Mesodermal cell (in vitro differentiated cells): ENCODE results near the gene SRGAP1.
"Not testable (repeated sequence)": the region's sequence is repeated elsewhere in the genome, so short reads cannot be mapped to it uniquely, and the experiment has no call there.

Experiments used
- H3K27ac ChIP-seq: 2 replicates; pipeline ENCODE4 v1.7.0; 2013; ENCODE audit warnings: mild to moderate bottlenecking, low read depth, low read length, moderate library complexity; ENCODE audit not compliant: severe bottlenecking
- H3K36me3 ChIP-seq: 2 replicates; pipeline ENCODE4 v1.7.1; 2013; ENCODE audit warnings: mild to moderate bottlenecking, low read length, moderate library complexity; ENCODE audit not compliant: control insufficient read depth, insufficient read depth
- H3K4me1 ChIP-seq: one replicate; pipeline ENCODE4 v1.7.1; 2013; ENCODE audit warnings: mild to moderate bottlenecking, low read length; ENCODE audit not compliant: insufficient read depth, control insufficient read depth, poor library complexity, severe bottlenecking
- H3K4me3 ChIP-seq: 2 replicates; pipeline ENCODE4 v1.7.0; 2013; ENCODE audit warnings: low read length, control low read depth, mild to moderate bottlenecking; ENCODE audit not compliant: insufficient read depth, poor library complexity, severe bottlenecking; ENCODE audit errors: extremely low read depth
- H3K9me3 ChIP-seq: 2 replicates; pipeline ENCODE4 v1.7.1; 2013; ENCODE audit warnings: mild to moderate bottlenecking, low read length, moderate library complexity; ENCODE audit not compliant: control insufficient read depth
- WGBS, 2 experiments: methylation state at CpG; one replicate each; pipeline ENCODE4 v1.1.5; 2013; ENCODE audit warnings: missing lambda C conversion rate in 2 of 2; ENCODE audit not compliant: insufficient coverage in 2 of 2; 5-methylcytosine and 5-hydroxymethylcytosine counted together

SRGAP1 gene

GRCh38 chr12:64027311-64027710, 182.8 kb downstream of the SRGAP1 start:
- no CpG with 5 or more reads among the region's 1 CpG for WGBS, 2 experiments
- no peaks in the 10 kb centered on the region for H3K4me1 ChIP-seq
- no peak overlapping the region for H3K27ac ChIP-seq
- no peak overlapping the region for H3K4me3 ChIP-seq
- no peaks in the 10 kb centered on the region for H3K9me3 ChIP-seq
- no peaks in the 10 kb centered on the region for H3K36me3 ChIP-seq

- no peaks in the 10 kb centered on the region for H3K36me3 ChIP-seq
- H3K4me1 ChIP-seq = no peaks in the 10 kb centered on the region
- H3K9me3 ChIP-seq = no peaks in the 10 kb centered on the region
- H3K4me3 ChIP-seq = no peak overlapping the region
- no peak overlapping the region for H3K27ac ChIP-seq
- 61 to 100% methylated on average over 1 to 2 of the region's 5 CpGs for WGBS, 2 experiments
These were observed 184.0 kb downstream of the SRGAP1 start for GRCh38 chr12:64028541-64028940.

GRCh38 chr12:64029013-64029857, 184.7 kb downstream of the SRGAP1 start:
- Histone ChIP-seq H3K4me3 (no peak overlapping the region), H3K4me1 (no peaks in the 10 kb centered on the region), H3K9me3 (no peaks in the 10 kb centered on the region), H3K36me3 (no peaks in the 10 kb centered on the region), H3K27ac (no peak overlapping the region)
- 86 to 91% methylated on average over 6 to 8 of the region's 13 CpGs for WGBS, 2 experiments

- H3K4me1 ChIP-seq = no peaks in the 10 kb centered on the region
- no peak overlapping the region for H3K4me3 ChIP-seq
- no peaks in the 10 kb centered on the region for H3K9me3 ChIP-seq
- no peaks in the 10 kb centered on the region for H3K36me3 ChIP-seq
- no peak overlapping the region for H3K27ac ChIP-seq
These were observed 185.7 kb downstream of the SRGAP1 start for GRCh38 chr12:64030155-64030554.

GRCh38 chr12:64034056-64034455, 189.6 kb downstream of the SRGAP1 start:
- 83 to 100% methylated on average over 1 of the region's 2 CpGs for WGBS, 2 experiments
- not testable (repeated sequence) for H3K9me3 ChIP-seq

GRCh38 chr12:64034901-64035576, 190.5 kb downstream of the SRGAP1 start:
- no peaks in the 10 kb centered on the region for H3K9me3 ChIP-seq
- H3K4me1 ChIP-seq = no peaks in the 10 kb centered on the region
- no peak overlapping the region for H3K4me3 ChIP-seq
- no peaks in the 10 kb centered on the region for H3K36me3 ChIP-seq
- no peak overlapping the region for H3K27ac ChIP-seq

More at GRCh38 chr12:64034056-64034455, 189.6 kb downstream of the SRGAP1 start:
- not testable (repeated sequence) for H3K4me1 ChIP-seq, H3K36me3 ChIP-seq, H3K27ac ChIP-seq, H3K4me3 ChIP-seq

- no peaks in the 10 kb centered on the region for H3K9me3 ChIP-seq
- WGBS, 2 experiments = no CpG with 5 or more reads among the region's 1 CpG
- no peaks in the 10 kb centered on the region for H3K4me1 ChIP-seq
- H3K27ac ChIP-seq = no peak overlapping the region
- H3K4me3 ChIP-seq = no peak overlapping the region
- no peaks in the 10 kb centered on the region for H3K36me3 ChIP-seq
These were observed 191.9 kb downstream of the SRGAP1 start for GRCh38 chr12:64036414-64036813.

GRCh38 chr12:64039281-64039871, 194.9 kb downstream of the SRGAP1 start:
- Histone ChIP-seq H3K9me3 (no peaks in the 10 kb centered on the region), H3K27ac (no peak overlapping the region), H3K4me1 (no peaks in the 10 kb centered on the region), H3K4me3 (no peak overlapping the region), H3K36me3 (no peaks in the 10 kb centered on the region)
- 64 to 67% methylated on average over 3 to 6 of the region's 7 CpGs for WGBS, 2 experiments

GRCh38 chr12:64042911-64043310, 198.4 kb downstream of the SRGAP1 start:
- H3K4me1 ChIP-seq = no peaks in the 10 kb centered on the region
- H3K9me3 ChIP-seq = no peaks in the 10 kb centered on the region
- H3K27ac ChIP-seq = no peak overlapping the region
- no peaks in the 10 kb centered on the region for H3K36me3 ChIP-seq
- no peak overlapping the region for H3K4me3 ChIP-seq
- 93 to 100% methylated on average over 2 of the region's 2 CpGs for WGBS, 2 experiments

GRCh38 chr12:64044191-64044590, 199.7 kb downstream of the SRGAP1 start:
- Histone ChIP-seq H3K27ac (no peak overlapping the region), H3K4me1 (no peaks in the 10 kb centered on the region), H3K9me3 (no peaks in the 10 kb centered on the region), H3K36me3 (no peaks in the 10 kb centered on the region), H3K4me3 (no peak overlapping the region)
- no CpG with 5 or more reads among the region's 1 CpG for WGBS, 2 experiments

- Histone ChIP-seq H3K9me3 (no peaks in the 10 kb centered on the region), H3K36me3 (peaks cover 4% of the 10 kb centered on the region), H3K27ac (no peak overlapping the region), H3K4me3 (no peak overlapping the region), H3K4me1 (no peaks in the 10 kb centered on the region)
- WGBS, 2 experiments = no CpG with 5 or more reads among the region's 2 CpGs
These were observed 206.6 kb downstream of the SRGAP1 start for GRCh38 chr12:64051057-64051456.
